H9 (cell line): ENCODE measurements around the gene TPTE2. TPM values are rescaled to one million over a fixed set of nuclear protein-coding genes. Genes with fewer than 3 reads are reported as not detected.

Source experiments
- DNase-seq: peaks from one replicate; pipeline ENCODE4 v3.0.0-alpha.2; 2017
- H2AFZ ChIP-seq: one replicate; pipeline ENCODE4 v1.6.1; 2013; ENCODE audit warnings: mild to moderate bottlenecking, low read length, control low read depth, moderate library complexity
- H2AK5ac ChIP-seq: 2 replicates; pipeline ENCODE4 v1.6.1; 2013; ENCODE audit warnings: low read length, control low read depth, mixed read lengths; ENCODE audit not compliant: insufficient read length
- H2BK120ac ChIP-seq: one replicate; pipeline ENCODE4 v1.6.1; 2013; ENCODE audit warnings: low read depth, mild to moderate bottlenecking, low read length, control low read depth, inconsistent platforms; ENCODE audit not compliant: poor library complexity, severe bottlenecking
- H2BK12ac ChIP-seq: 2 replicates; pipeline ENCODE4 v1.6.1; 2013; ENCODE audit warnings: low read length, control low read depth, mixed read lengths, low read depth; ENCODE audit not compliant: insufficient read length
- H2BK15ac ChIP-seq: 2 replicates; pipeline ENCODE4 v1.6.1; 2013; ENCODE audit warnings: low read depth, low read length, control low read depth
- H2BK20ac ChIP-seq: one replicate; pipeline ENCODE4 v1.6.1; 2013; ENCODE audit warnings: low read depth, mild to moderate bottlenecking, low read length, control low read depth, inconsistent platforms; ENCODE audit not compliant: poor library complexity, severe bottlenecking
- H2BK5ac ChIP-seq: 2 replicates; pipeline ENCODE4 v1.6.1; 2013; ENCODE audit warnings: low read length, control low read depth, mixed read lengths; ENCODE audit not compliant: insufficient read length
- H3K14ac ChIP-seq: 2 replicates; pipeline ENCODE4 v1.6.1; 2013; ENCODE audit warnings: low read length, control low read depth; ENCODE audit not compliant: insufficient read depth
- H3K18ac ChIP-seq: 2 replicates; pipeline ENCODE4 v1.6.1; 2013; ENCODE audit warnings: low read depth, mild to moderate bottlenecking, mixed read lengths, low read length, control low read depth; ENCODE audit not compliant: insufficient read length
- H3K23ac ChIP-seq: 2 replicates; pipeline ENCODE4 v1.6.1; 2013; ENCODE audit warnings: low read length, control low read depth, mixed read lengths, low read depth; ENCODE audit not compliant: insufficient read length
- H3K23me2 ChIP-seq: 2 replicates; pipeline ENCODE4 v1.6.1; 2013; ENCODE audit warnings: low read depth, mild to moderate bottlenecking, mixed read lengths, low read length, control low read depth; ENCODE audit not compliant: insufficient read length, poor library complexity, severe bottlenecking
- H3K27ac ChIP-seq: 2 replicates; pipeline ENCODE4 v1.5.1; 2013; ENCODE audit warnings: low read length, control low read depth, mixed read lengths, low read depth; ENCODE audit not compliant: insufficient read length
- H3K27me3 ChIP-seq: 2 replicates; pipeline ENCODE4 v1.6.1; 2013; ENCODE audit warnings: low read length, control low read depth, inconsistent platforms; ENCODE audit not compliant: insufficient read depth
- H3K4ac ChIP-seq: 2 replicates; pipeline ENCODE4 v1.6.1; 2013; ENCODE audit warnings: low read depth, mild to moderate bottlenecking, control low read depth, inconsistent platforms, low read length, moderate library complexity
- H3K4me1 ChIP-seq: 2 replicates; pipeline ENCODE4 v1.6.1; 2013; ENCODE audit warnings: low read length, control low read depth, inconsistent platforms; ENCODE audit not compliant: insufficient read depth
- H3K4me2 ChIP-seq: 2 replicates; pipeline ENCODE4 v1.6.1; 2013; ENCODE audit warnings: low read length, control low read depth, mixed read lengths; ENCODE audit not compliant: insufficient read length, insufficient read depth
- H3K56ac ChIP-seq: 2 replicates; pipeline ENCODE4 v1.6.1; 2013; ENCODE audit warnings: low read depth, mild to moderate bottlenecking, mixed read lengths, low read length, control low read depth; ENCODE audit not compliant: insufficient read length
- H3K79me1 ChIP-seq: 2 replicates; pipeline ENCODE4 v1.6.1; 2013; ENCODE audit warnings: low read depth, mild to moderate bottlenecking, moderate library complexity, low read length, control low read depth, inconsistent platforms; ENCODE audit not compliant: insufficient read depth, poor library complexity, severe bottlenecking
- H3K79me2 ChIP-seq: 2 replicates; pipeline ENCODE4 v1.6.1; 2013; ENCODE audit warnings: low read length, control low read depth, inconsistent platforms; ENCODE audit not compliant: insufficient read depth
- H3K9ac ChIP-seq: 2 replicates; pipeline ENCODE4 v1.6.1; 2013; ENCODE audit warnings: low read length, control low read depth, mixed read lengths; ENCODE audit not compliant: insufficient read length; ENCODE audit errors: extremely low read depth
- H3K9me3 ChIP-seq: one replicate; pipeline ENCODE4 v1.6.1; 2013; ENCODE audit warnings: low read depth, low read length, inconsistent platforms; ENCODE audit not compliant: control insufficient read depth
- H3T11ph ChIP-seq: one replicate; pipeline ENCODE4 v1.6.1; 2013; ENCODE audit warnings: mild to moderate bottlenecking, low read length, control low read depth, inconsistent platforms
- H4K20me1 ChIP-seq: one replicate; pipeline ENCODE4 v1.6.1; 2013; ENCODE audit not compliant: control insufficient read depth, insufficient read length, insufficient read depth
- H4K5ac ChIP-seq: 2 replicates; pipeline ENCODE4 v1.6.1; 2013; ENCODE audit warnings: low read depth, mild to moderate bottlenecking, mixed read lengths, low read length, control low read depth; ENCODE audit not compliant: insufficient read length
- H4K8ac ChIP-seq: replicated peaks from 2 replicates; pipeline ENCODE4 v1.6.1; 2013; ENCODE audit warnings: low read length, control low read depth, mixed read lengths, low read depth; ENCODE audit not compliant: insufficient read length
- H4K91ac ChIP-seq: 2 replicates; pipeline ENCODE4 v1.6.1; 2013; ENCODE audit warnings: low read depth, mild to moderate bottlenecking, moderate library complexity, mixed read lengths, low read length, control low read depth; ENCODE audit not compliant: insufficient read length
- H3K27ac Mint-ChIP-seq, 3 experiments: 2 replicates in 2 of 3; 3 replicates in 1 of 3; pipeline ENCODE4 v1.8.0; 2020 to 2021; ENCODE audit warnings: mixed read lengths in 3 of 3, mild to moderate bottlenecking in 1 of 3, moderate library complexity in 1 of 3
- H3K27me3 Mint-ChIP-seq: 2 replicates; pipeline ENCODE4 v1.8.0; 2021; ENCODE audit warnings: low read depth, mild to moderate bottlenecking, moderate library complexity, mixed read lengths
- H3K36me3 Mint-ChIP-seq, 3 experiments: 2 replicates in 2 of 3; 3 replicates in 1 of 3; pipeline ENCODE4 v1.8.0; 2020 to 2021; ENCODE audit warnings: low read depth in 3 of 3, mixed read lengths in 3 of 3; ENCODE audit not compliant: insufficient read depth in 1 of 3
- H3K4me1 Mint-ChIP-seq, 2 experiments: 2 replicates each; pipeline ENCODE4 v1.8.0; 2020; ENCODE audit warnings: mixed read lengths in 2 of 2
- H3K4me3 Mint-ChIP-seq, 2 experiments: 2 replicates in 1 of 2; 3 replicates in 1 of 2; pipeline ENCODE4 v1.8.0; 2020 to 2021; ENCODE audit warnings: mild to moderate bottlenecking in 2 of 2, mixed read lengths in 2 of 2, moderate library complexity in 1 of 2
- H3K9me3 Mint-ChIP-seq, 2 experiments: 2 replicates in 1 of 2; 3 replicates in 1 of 2; pipeline ENCODE4 v1.8.0; 2020; ENCODE audit warnings: mild to moderate bottlenecking in 2 of 2, mixed read lengths in 2 of 2, moderate library complexity in 1 of 2
- CTCF ChIP-seq: fragments of 200-600 bp; sonication (generic); conservative IDR thresholded peaks from 3 replicates; pipeline ENCODE4 v1.8.0; 2021; ENCODE audit warnings: antibody characterized with exemption, mild to moderate bottlenecking
- WGBS: extraction: QIAGEN DNeasy Blood & Tissue Kit; methylation state at CpG from one replicate; pipeline ENCODE4 v1.1.7; 2013; ENCODE audit warnings: missing lambda C conversion rate, low lambda C conversion rate, mixed read lengths; ENCODE audit not compliant: insufficient read length; ENCODE audit errors: extremely low coverage; 5-methylcytosine and 5-hydroxymethylcytosine counted together
- total RNA-seq: library from RNA; stranded (reverse); gene quantifications from 2 replicates; pipeline ENCODE4 v1.2.1, GENCODE V29; 2021

The TPTE2 gene
- total RNA-seq, 1 experiment from 2014 or later: not detected

- no peaks in the 10 kb centered on the region for H3K79me1 ChIP-seq
- H4K8ac ChIP-seq: no peak overlapping the region
- no peak overlapping the region for H3K4ac ChIP-seq
- no peaks in the 10 kb centered on the region for H3K27me3 ChIP-seq
- no peak overlapping the region for H3K4me2 ChIP-seq
- no peak overlapping the region for H4K91ac ChIP-seq
- H3K14ac ChIP-seq: no peak overlapping the region
- no peak overlapping the region for H3K23ac ChIP-seq
- H2AK5ac ChIP-seq: no peak overlapping the region
- H2AFZ ChIP-seq: no peak overlapping the region
- no peak overlapping the region for H3K18ac ChIP-seq
- no peak overlapping the region for H2BK15ac ChIP-seq
- peaks cover 0 to 2% of the 10 kb centered on the region in 2 experiments; a peak in 2 of 4 replicates for H3K4me1 Mint-ChIP-seq
- H3K4me3 Mint-ChIP-seq: no peak overlapping the region; a peak in 1 of 5 replicates
- H3K27ac ChIP-seq: no peak overlapping the region
- no peaks in the 10 kb centered on the region for H3K79me2 ChIP-seq
- H3K27ac Mint-ChIP-seq: no peak overlapping the region
- no peak overlapping the region for H2BK5ac ChIP-seq
- no peaks in the 10 kb centered on the region for H3K4me1 ChIP-seq
- peaks cover 0 to 15% (median 1%) of the 10 kb centered on the region in 3 experiments; a peak in 3 of 7 replicates for H3K36me3 Mint-ChIP-seq
- no peak overlapping the region for H3K9ac ChIP-seq
- no peak overlapping the region for H2BK12ac ChIP-seq
- H2BK20ac ChIP-seq: no peak overlapping the region
- H4K20me1 ChIP-seq: no peaks in the 10 kb centered on the region
- no peak overlapping the region for H3T11ph ChIP-seq
- no peak overlapping the region for H4K5ac ChIP-seq
- H3K9me3 ChIP-seq: peaks cover 9% of the 10 kb centered on the region
- no peak for TF ChIP-seq CTCF
- WGBS: no CpG with 5 or more reads among the region's 3 CpGs
- peaks cover 16% of the 10 kb centered on the region for H3K27me3 Mint-ChIP-seq
- no peak overlapping the region for H2BK120ac ChIP-seq
- H3K56ac ChIP-seq: no peak overlapping the region
- H3K23me2 ChIP-seq: no peaks in the 10 kb centered on the region
- no peak for DNase-seq
- H3K9me3 Mint-ChIP-seq: peaks cover 43 to 70% of the 10 kb centered on the region in 2 experiments
These were observed 34.8 kb upstream of the TPTE2 start for GRCh38 chr13:19596086-19596485.
